ENCODE data around the gene UBASH3B.
"Not testable (repeated sequence)": the region's sequence is repeated elsewhere in the genome, so short reads cannot be mapped to it uniquely, and the experiment has no call there.

UBASH3B gene

GRCh38 chr11:122863154-122863553 is 207.6 kb downstream of the UBASH3B start:
- not testable (repeated sequence) for DNase-seq

- DNase-seq: peak; percentile 13
These were observed 208.3 kb downstream of the UBASH3B start for GRCh38 chr11:122863704-122864326.

Data from stimulated activated naive CD4-positive, alpha-beta T cell treated with Interleukin-2 at 50 U/mL for 16 hours (primary cell).